CD4-positive, alpha-beta T cell treated with Interleukin-12 subunit alpha and Interleukin-12 subunit beta, for 1 hour (primary cell): ENCODE data around the gene GLRX2.

Source experiments
- DNase-seq: peaks from one replicate; pipeline ENCODE4 v3.0.0-alpha.2; 2020

The GLRX2 gene

DNA sequence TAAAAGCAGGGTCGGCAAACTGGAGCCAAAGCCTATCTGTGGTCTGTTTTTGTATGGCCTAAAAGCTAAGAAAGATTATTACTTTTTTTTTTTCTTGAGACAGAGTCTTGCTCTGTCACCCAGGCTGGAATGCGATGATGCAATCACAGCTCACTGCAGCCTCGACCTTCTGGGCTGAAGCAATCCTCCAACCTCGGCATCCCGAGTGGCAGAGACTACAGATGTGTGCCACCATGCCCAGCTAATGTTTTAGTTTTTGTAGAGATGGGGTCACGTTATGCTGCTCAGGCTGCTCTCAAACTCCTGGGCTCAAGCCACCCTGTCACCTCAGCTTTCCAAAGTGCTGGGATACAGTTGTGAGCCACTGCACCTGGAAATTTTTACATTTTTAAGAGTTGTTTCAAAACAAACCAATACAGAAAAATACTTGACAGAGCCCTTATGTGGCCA is 6.5 kb upstream of the GLRX2 start:
- DNase-seq: no peak

DNA sequence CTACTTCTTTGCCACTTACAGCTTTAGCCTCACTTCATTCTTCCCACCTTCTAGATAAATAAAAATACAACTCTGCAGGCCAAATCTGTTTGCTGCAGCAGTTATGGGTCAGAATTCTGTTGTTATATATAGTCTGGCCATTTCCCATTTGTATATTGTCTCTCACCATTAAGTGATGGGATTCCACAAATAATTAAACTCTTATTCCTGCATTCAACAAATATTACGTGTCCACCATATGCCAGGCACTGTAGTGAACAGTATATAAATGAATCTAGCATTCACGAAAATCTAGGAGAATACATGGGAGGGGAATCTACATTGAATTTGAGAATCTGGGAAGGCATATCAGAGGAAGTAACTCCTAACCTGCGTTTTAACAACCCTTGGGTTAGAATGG is 5.7 kb upstream of the GLRX2 start:
- no peak for DNase-seq

DNA sequence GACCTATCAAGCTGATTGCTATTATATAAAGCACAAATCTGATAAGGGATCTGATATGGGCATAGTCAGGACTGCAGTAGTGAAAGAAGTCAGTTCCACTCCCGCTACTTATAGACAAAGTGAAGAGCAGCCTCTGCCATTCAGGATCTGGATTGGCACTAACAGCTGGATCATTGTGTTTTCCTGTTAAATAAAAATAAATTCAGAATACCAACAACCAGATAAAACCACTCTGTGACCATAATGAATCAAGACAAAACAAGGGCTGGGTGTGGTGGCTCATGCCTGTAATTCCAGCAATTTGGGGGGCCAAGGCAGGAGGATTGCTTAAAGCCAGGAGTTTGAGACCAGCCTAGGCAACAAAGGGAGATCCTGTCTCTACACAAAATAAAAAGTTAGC is 5.0 kb upstream of the GLRX2 start:
- no peak for DNase-seq

GRCh38 chr1:193109619-193110018 is 4.4 kb upstream of the GLRX2 start:
- DNase-seq: no peak

GRCh38 chr1:193108471-193108870 is 3.3 kb upstream of the GLRX2 start:
- DNase-seq: no peak

- DNase-seq: no peak
Observed at GRCh38 chr1:193105821-193106177, 585 bp upstream of the GLRX2 start.

GRCh38 chr1:193104502-193104906 is 710 bp downstream of the GLRX2 start:
- DNase-seq: no peak

DNA sequence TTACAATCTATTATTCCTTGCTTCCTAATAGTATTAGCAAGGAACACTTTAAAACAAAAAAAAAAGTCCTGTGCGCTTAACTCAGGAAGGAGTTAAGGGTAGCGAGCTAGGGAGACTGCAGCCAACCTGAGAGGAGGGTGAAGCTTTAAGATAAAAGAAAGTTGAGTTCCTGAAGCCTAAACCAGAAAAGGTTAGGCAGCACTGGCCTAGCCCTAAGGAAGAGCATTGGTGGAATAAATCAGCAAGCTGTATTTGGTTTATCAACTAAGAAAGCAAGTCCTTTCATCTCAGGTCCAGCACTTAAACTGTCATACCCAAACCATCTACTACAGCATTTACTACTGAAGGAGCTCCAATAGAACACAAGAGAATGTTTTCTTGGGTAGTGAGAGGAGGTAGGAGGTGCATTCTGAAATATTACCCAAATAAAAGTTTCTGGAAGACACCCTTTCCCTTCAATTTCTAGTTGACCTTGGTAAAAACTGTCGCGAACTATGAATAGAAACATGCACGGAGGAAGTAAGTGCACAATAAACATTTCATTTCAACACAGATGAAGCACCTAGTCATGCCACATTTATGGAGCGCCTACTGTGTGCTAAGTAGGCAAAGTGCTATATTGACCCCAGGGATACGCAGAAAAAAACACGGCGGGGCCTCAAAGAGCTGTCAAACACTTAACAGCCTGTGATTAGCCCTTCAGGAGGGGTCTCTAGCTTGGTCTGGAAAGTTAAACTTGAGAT is 1.3 kb downstream of the GLRX2 start:
- DNase-seq: no peak

- DNase-seq: no peak
Observed at GRCh38 chr1:193102662-193103061, 2.6 kb downstream of the GLRX2 start.

- DNase-seq: no peak
Observed at GRCh38 chr1:193094112-193094511, 11.1 kb downstream of the GLRX2 start.

- DNase-seq: no peak
Observed at GRCh38 chr1:193090865-193091264, 14.3 kb downstream of the GLRX2 start.

GRCh38 chr1:193087893-193088292 is 17.3 kb downstream of the GLRX2 start:
- no peak for DNase-seq

DNA sequence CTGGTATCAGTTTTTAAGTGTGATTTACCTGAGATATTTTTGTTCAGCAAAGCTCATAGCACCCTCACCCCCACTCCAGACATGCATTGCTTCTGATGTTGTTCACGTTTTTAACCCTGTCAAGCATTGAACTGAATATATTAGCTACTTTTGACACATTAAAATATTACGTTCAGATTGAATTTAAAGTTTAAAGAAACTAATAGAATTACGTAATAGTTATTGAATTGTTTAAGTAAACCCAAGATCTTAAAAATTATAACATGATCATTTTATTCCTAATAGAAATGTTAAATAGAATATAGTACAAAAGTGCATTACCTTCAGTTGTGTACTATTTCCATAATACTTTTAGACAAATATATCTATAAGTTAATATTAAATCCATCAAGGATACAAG is 18.9 kb downstream of the GLRX2 start:
- no peak for DNase-seq

GRCh38 chr1:193085263-193085662 is 20.0 kb downstream of the GLRX2 start:
- no peak for DNase-seq

GRCh38 chr1:193083365-193084088 is 21.7 kb downstream of the GLRX2 start:
- no peak for DNase-seq

DNA sequence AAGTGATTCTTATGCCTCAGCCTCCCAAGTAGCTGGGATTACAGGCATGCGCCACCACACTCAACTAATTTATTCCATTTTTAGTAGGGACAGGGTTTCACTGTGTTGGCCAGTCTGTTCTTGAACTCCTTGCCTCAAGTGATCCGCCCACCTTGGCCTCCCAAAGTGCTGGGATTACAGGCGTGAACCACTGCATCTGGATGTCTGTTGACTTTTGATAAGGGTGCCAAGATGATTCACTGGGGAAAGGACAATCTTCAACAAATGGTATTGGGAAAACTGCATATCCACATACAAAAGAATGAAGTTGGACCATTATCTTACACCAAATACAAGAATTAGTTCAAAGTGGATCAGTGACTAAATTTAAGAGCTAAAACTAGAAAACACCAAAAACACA is 26.0 kb downstream of the GLRX2 start:
- no peak for DNase-seq

GRCh38 chr1:193077991-193078390 is 27.2 kb downstream of the GLRX2 start:
- DNase-seq: no peak

GRCh38 chr1:193070942-193071341 is 34.3 kb downstream of the GLRX2 start:
- DNase-seq: peak; percentile 21

- peak; percentile 19 for DNase-seq
Observed at GRCh38 chr1:193070386-193070753, 34.8 kb downstream of the GLRX2 start.

GRCh38 chr1:193069748-193070385 is 35.3 kb downstream of the GLRX2 start:
- peak; percentile 11 for DNase-seq

- no peak for DNase-seq
Observed at GRCh38 chr1:193068013-193068412, 37.2 kb downstream of the GLRX2 start.

DNA sequence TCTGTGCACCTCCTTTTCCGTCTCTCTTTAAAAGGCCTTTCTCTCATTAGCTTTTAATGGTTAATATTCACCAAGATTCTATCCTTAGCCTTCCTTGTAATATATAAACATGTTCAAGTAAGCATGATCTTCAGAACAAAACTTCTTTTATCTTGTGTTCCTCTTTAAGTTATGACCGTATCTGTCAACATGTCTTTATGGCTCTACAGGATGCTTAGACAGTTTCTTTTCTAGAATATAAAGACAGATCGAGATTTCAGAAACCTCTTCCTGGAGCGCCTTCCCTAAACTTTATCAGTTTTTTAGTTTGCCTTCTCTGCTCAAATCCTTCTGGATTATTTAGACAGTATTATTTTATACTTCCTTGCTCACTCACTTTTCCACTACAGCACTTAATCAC is 38.6 kb downstream of the GLRX2 start:
- no peak for DNase-seq

DNA sequence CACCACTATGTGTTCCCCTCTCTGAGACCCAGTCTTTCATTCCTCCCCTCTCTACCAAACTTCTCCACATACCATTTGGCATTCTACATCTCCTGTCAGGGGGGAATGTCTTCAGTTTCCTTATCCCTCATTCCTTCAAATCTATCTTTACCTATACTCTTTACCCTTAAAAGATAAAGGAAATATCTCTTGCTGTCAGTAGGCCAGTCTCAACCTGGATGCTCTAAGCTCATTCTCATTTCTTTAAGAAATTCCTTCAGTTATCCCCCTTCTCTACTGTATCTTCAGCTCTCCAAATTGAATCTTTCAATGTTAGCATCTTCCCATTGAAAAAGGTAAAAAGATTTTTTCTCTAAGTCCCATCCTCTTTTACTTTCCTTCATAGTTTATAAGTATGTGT is 39.3 kb downstream of the GLRX2 start:
- no peak for DNase-seq
